Fibroblast of skin of abdomen (primary cell): ENCODE measurements around the gene SEC11A.
"Not testable (repeated sequence)": the region's sequence is repeated elsewhere in the genome, so short reads cannot be mapped to it uniquely, and the experiment has no call there.

Experiments used
- DNase-seq: peaks from one replicate; pipeline ENCODE4 v3.0.0-alpha.2; 2013

The SEC11A gene

DNA sequence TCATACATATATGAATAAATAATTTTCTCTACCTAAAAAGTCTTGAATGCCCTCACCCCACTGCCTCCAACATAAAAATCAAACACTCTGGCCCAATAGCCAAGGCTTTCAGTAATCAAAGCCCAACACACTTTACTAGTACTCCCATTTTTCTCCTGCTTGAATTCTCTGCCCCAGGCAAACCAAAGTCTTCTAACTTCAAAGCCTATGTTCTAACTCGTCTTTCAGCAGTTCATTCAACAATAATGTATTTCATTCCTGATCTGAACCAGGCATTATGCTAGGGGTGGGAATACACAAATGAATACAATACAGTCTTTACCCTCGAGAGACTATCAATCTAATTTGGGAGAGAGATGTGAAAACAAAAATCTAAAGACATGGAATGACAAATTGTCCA lies 21.1 kb upstream of the SEC11A start:
- DNase-seq, result no peak

DNA sequence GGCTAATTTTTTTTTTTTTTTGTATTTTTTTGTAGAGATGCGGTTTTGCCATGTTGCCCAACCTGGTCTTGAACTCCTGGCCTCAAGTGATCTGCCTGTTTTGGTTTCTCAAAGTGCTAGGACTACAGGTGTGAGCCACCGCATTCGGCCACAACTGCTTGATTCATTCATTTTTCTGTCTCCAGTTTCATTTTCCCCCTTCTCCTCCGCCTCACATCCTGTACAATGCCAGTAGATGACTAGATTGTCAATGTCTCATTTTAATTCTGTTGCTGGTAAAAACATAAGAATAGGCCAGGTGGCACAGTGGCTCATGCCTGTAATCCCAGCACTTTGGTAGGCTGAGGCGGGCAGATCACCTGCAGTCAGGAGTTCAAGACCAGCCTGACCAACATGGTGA lies 20.4 kb upstream of the SEC11A start:
- DNase-seq, result no peak

DNA sequence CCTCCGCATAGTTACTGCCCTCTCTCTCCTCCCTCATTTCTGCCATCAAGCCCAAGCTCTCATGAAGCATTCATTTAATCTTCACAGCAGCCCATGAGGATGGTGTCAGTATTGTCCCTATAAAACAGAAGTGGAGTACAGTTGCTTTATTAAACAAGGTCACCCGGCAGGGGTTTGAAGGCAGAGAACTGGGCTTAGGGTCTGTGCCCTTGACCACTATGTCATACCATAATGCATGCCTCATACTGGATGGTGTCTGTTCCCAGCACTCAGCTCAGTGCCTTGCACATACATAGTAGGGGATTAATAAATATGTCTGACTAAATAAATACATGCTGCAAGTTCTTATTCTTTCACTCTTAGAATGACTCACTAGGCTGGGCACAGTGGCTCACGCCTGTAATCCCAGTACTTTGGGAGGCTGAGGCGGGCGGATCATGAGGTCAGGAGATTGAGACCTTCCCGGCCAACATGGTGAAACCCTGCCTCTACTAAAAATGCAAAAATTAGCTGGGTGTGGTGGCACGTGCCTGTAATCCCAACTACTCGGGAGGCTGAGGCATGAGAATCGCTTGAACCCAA lies 19.6 kb upstream of the SEC11A start:
- DNase-seq, result not testable (repeated sequence)

- peak; percentile 42 for DNase-seq
These were observed 19.0 kb upstream of the SEC11A start for GRCh38 chr15:84734794-84735479.

DNA sequence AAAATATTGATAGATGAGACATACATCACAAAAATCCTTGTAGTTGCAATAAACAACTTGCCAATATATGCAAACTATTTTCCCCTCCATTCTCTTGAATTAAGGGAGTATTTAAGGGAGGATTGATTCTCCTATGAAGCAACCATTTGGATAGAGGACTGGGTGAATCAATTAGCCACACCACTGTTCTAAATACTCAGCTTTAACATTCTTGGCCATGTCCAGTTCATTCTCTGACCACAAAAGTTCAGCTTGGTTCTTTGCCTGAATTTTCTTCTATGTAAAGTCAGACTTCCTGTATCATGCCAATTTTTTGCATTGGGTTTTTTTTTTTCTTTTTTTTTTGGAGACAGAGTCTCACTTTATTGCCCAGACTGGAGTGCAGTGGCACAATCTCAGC lies 15.8 kb upstream of the SEC11A start:
- DNase-seq, result peak; percentile 44

DNA sequence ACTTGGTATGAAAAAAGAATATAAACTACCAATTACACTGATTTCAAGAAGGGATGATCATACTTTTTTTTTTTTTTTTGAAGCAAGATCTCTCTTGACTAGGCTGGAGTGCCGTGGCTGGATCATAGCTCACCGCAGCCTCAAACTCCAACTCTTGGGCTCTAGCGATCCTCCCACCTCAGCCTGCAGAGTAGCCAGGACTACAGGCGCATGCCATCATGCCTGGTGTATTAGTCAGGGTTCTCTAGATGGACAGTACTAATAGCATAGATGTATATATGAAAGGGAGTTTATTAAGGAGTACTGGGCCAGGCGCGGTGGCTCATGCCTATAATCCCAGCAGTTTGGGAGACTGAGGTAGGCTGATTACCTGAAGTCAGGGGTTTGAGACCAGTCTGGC lies 11.5 kb upstream of the SEC11A start:
- DNase-seq, result peak; percentile 15

- DNase-seq, result no peak
These were observed 9.1 kb upstream of the SEC11A start for GRCh38 chr15:84725001-84725491.

DNA sequence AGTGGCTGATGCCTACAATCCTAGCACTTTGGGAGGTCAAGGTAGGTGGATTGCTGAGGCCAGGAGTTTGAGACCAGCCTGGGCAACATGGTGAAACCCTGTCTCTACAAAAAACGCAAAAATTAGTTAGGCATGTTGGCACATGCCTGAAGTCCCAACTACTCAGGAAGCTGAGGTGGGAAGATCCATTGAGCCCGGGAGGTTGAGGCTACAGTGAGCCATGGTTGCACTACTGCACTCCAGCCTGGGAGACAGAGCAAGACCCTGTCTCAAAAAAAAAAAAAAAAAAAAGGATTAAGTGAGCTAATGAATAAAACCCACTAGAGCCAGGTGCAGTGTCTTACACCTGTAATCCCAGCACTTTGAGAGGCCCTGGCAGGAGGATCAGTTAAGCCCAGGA lies 6.7 kb upstream of the SEC11A start:
- no peak for DNase-seq

- no peak for DNase-seq
These were observed 5.4 kb upstream of the SEC11A start for GRCh38 chr15:84721371-84721770.

DNA sequence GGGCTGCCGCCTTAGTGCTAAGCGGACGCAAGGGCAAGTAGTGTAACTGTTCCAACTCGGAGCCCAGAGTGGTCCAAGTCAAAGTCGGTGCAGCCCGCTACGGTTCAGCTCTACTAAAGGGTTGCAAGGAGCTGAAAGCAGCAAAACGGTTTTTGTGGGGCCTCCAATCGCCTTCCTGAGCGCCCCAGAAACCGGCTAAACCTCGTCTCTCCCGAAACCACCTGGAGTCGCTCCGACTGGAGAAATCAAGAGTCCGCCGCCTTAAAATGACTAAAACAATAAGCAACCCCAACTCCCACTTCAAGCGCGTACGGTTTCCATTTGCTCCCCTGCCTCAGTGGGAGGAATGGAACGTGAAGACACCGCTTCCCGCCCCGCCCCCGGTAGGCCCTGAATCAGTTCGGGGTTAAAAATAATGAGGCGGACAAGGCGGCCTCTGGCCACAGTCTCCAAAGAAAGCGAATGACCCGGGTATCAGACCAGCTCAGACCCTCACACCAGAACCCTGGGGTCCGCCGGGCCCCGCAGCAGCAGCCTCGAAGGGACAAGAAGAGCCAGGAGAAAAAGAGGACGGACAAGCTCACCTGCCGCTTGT lies 401 bp downstream of the SEC11A start:
- DNase-seq, result peak; percentile 24

DNA sequence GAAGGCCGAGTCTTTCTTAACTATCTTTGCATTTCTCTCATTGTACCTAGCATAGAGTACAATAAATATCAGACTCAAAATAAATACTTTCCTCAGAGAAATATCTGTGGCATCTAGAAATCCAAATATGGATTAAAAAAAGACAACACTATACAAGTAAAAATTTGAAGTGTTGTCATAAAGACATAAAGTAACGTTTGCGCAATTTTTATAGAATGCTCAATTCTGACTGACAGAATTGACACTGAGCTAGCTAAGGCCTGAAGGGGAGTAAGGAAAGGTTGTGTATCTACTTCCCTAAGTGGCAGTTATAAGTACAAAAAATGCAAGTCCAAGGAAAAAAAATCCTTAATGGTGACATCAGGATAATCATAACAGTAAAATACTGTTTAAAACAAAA lies 1.1 kb downstream of the SEC11A start:
- no peak for DNase-seq

- no peak for DNase-seq
These were observed 1.6 kb downstream of the SEC11A start for GRCh38 chr15:84714372-84714771.

DNA sequence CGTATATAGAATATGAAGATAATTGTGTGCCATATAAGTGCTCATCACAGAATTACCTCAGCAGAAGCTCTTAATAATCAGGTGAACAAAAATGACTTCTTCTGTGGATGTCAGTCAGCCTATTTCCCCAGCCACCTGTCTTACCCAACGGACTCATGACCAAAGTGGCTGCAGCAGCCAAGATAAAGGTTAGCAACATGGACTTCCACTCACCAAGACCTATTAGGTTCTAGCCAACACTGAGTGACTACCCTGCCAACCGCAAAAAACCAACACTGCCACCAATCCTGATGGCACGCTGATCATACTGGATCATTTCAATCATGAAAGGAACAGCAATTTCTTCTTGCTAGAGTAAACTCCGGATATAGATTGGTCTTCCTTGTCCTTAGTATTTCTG lies 12.1 kb downstream of the SEC11A start:
- no peak for DNase-seq

- no peak for DNase-seq
These were observed 12.9 kb downstream of the SEC11A start for GRCh38 chr15:84702961-84703482.

DNA sequence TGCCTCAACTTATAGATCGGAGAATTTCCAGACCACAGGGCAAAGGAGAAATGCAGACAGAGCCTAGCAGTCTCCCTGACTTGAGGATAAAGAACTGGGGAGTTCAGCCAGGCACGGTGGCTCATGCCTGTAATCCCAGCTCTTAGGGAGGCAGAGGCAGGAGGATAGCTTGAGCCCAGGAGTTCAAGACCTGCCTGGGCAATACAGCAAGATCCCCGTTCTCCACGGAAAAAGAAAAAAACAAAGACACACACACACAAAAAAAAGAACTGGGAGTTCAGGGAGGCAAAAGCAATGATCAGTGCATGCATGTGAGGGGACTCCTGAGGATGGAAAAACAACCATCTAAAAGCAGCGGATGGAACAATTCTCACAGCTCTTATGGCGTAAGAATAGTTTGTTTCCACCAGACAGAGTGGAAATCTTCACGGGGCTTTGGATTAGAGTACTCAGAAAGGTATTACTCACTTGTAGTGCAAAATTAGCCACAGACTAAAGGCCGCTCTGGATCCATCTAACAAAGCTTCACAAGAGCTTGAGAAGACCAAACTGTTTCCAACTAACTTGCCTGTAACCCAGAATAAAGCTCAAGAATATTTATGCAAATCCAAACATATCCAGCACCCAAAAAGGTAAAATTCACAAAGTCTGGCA lies 16.3 kb downstream of the SEC11A start:
- no peak for DNase-seq

DNA sequence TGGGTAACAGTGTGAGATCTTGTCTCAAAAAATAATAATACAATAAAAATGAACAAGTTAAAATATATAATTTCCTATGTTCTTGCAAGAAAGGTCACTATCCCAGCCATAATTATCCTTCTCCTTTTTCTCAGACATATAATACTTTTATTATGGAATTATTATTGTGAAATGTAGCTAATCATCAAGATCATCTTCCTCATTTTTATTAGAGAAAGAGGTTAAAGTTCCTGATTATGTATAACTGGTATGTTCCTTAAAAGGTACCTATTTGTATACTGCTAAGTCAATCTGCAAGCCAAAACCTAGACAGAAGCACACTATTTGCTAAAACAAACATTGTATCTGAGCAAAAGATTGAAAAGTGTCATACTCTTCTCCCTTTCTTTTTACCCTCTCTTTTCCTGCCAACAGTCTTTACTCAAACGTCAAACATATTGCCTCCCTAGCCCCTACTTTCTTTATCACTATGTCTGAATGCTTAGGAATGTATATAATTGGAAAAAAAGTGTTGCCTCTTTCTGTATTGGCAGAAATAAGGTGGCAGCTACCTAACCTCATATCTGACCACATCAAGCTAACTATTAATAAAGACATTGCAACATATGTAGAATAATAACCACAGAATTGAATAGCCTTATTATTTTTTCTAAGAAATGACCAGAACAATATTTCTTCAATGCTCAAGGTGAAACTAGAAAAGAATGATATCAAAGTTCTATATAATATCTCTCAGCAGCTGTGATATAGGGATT lies 18.5 kb downstream of the SEC11A start:
- DNase-seq, result no peak

DNA sequence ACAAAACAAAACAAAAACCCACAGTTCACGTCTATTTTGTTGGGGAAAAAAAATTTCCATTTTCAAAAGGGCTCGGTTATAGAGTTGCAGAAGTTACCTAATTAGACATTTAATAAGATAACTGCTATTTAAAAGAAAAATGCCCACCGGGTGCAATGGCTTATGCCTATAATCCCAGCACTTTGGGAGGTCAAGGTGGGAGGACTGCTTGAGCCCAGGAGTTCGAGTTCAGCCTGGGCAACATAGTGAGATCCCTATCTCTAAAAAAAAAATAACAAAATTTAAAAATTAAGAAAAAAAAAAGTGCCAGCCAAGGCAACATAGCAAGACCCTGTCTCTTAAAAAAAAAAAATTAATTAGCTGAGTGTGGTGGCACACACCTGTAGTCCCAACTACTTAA lies 19.2 kb downstream of the SEC11A start:
- DNase-seq, result no peak

DNA sequence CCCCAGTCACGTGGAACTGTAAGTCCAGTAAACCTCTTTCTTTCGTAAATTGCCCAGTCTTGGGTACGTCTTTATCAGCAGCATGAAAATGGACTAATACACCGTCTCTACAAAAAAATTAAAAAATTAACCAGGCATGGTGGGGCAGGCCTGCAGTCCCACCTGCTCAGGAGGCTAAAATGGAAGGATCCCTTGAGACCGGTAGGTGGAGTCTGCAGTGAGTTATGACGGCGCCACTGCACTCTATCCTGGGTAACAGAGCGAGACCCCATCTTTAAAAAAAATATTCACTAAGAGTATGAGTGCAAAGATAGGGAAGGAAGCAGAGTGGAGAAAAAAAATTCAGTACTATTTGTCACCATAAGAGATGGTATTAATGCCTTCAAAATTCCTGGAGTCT lies 25.6 kb downstream of the SEC11A start:
- DNase-seq, result no peak

DNA sequence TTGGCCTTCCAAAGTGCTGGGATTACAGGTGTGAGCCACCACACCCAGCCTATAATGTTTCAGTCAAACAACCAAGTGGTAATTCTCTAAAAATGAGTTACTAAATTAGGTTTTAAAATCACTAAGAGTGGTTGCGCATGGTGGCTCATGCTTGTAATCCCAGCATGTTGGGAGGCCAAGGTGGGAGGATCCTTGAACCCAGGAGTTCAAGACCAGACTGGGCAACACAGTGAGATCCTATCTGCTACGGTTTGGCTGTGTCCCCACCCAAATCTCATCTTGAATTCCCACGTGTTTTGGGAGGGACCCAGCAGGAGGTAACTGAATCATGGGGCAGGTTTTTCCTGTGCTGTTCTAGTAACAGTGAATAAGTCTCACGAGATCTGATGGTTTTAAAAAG lies 26.1 kb downstream of the SEC11A start:
- no peak for DNase-seq

DNA sequence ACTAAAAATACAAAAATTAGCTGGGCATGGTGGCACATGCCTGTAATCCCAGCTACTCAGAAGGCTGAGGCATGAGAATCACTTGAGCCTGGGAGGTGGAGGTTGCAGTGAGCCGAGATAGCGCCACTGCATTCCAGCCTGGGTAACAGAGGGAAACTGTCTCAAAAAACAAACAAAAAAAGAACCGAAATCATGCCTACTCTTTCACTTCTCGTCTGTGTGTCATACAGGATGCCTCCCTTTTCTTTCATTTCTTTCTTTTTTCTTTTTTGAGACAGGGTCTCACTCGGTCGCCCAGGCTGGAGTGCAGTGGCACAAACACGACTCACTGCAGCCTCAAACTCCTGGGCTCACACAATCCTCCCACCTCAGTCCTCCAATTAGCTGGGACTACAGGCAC lies 29.5 kb downstream of the SEC11A start:
- not testable (repeated sequence) for DNase-seq

DNA sequence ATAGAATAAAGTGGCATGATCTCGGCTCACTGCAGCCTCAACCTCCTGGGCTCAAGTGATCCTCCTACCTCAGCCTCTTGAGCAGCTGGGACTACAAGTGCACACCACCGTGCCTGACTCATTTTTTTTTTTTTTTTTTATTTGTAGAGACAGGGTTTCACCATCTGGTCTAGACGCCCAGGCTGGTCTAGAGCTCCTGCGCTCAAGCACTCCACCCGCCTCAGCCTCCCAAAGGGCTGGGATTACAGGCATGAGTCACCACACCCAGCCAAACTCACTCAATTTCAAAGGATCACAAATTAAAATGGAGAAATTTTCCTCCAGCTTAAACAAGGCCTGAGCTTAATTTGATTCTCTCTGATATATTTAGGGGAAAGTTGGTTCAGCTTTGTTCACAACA lies 30.6 kb downstream of the SEC11A start:
- DNase-seq, result peak; percentile 86

DNA sequence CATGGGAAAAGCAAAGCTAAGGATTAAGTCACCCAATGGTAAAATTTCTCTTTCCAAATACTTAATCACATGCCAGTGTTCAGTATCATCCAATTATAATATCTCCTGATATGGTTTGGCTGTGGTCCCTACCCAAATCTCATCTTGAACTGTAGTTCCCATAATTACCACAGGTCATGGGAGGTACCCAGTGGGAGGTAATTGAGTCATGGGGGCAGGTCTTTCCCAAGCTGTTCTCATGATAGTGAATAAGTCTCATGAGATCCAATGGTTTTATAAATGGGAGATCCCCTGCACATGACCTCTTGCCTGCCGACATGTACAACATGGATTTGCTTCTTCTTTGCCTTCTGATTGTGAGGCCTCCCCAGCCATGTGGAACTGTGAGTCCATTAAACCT lies 31.8 kb downstream of the SEC11A start:
- DNase-seq, result no peak

DNA sequence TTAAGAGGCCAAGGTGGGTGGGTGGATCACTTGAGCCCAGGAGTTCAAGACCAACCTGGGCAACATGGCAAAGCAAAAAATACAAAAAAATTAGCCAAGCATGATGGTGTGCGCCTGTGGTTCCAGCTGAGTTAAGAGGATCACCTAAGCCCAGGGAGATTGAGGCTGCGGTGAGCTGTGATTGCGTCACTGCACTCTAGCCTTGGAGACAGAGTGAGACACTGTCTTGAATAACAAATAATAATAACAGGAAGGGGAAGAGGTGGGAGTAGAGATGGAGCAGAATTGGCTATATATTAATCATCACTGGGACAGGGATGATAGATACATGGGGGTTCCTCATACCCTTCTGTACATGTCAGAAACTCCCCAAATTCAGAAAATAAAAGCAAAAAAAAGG lies 34.1 kb downstream of the SEC11A start:
- DNase-seq, result no peak
